ENCODE measurements around the gene CEACAM18.
"Not testable (repeated sequence)": the region's sequence is repeated elsewhere in the genome, so short reads cannot be mapped to it uniquely, and the experiment has no call there.

Gene CEACAM18

GRCh38 chr19:51462276-51462675 lies 16.1 kb upstream of the CEACAM18 start:
- no peak for DNase-seq

GRCh38 chr19:51462681-51463080 lies 15.7 kb upstream of the CEACAM18 start:
- no peak for DNase-seq

GRCh38 chr19:51463976-51464581 lies 14.3 kb upstream of the CEACAM18 start:
- not testable (repeated sequence) for DNase-seq

DNA sequence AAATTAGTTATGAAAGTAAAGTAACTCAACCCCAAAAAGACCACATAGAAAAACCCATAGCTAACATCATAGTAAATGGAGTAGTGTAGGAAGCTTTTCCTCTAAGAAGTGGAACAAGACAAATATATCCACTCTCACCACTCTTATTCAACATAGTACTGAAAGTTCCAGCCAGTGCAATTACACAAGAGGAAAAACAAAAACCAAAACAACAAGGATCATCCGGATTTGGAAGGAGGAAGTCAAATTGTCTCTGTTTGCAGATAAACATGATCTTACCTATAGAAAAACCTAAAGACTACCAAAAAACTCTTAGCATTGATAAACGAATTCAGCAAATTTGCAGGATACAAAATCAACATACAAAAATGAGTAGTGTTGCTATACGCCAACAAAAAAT lies 11.6 kb upstream of the CEACAM18 start:
- DNase-seq = no peak

DNA sequence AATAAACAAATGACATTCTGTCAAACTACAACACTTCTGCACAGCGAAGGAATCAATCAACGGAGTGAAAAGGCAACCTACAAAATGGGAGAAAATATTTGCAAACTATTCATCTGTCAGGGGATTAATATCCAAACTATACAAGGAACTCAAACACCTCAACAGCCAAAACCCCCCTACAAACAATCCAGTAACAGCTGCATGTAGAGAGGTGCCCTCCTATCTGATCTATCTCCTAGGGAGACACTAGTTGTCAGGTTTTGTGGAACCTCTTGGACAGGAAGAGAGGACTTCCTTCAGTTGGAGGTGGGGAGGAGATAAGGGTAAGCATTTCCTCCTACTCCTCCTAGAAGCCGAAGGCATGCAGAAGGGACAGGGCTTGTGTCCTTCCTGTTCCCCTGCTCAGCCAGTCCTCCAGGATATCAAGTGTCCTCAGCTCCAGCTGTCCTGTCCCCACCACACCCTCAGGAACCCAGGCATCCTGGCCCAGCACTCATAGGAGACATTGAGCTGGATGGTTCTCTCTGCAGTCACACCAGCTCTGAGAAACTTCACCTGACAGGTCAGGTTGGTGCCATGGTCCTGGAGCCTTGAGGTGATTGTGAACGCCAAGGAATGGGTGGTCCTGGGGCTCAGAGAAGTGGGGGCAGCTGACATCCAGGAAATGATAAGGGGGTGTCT lies 10.3 kb upstream of the CEACAM18 start:
- no peak for DNase-seq

- DNase-seq = no peak
Measured at GRCh38 chr19:51468545-51468920, 9.8 kb upstream of the CEACAM18 start.

GRCh38 chr19:51469162-51469561 lies 9.2 kb upstream of the CEACAM18 start:
- no peak for DNase-seq

- DNase-seq = no peak
Measured at GRCh38 chr19:51469629-51470028, 8.7 kb upstream of the CEACAM18 start.

GRCh38 chr19:51470966-51471365 lies 7.4 kb upstream of the CEACAM18 start:
- DNase-seq = no peak

GRCh38 chr19:51471527-51471926 lies 6.8 kb upstream of the CEACAM18 start:
- no peak for DNase-seq

GRCh38 chr19:51472607-51473006 lies 5.7 kb upstream of the CEACAM18 start:
- no peak for DNase-seq

DNA sequence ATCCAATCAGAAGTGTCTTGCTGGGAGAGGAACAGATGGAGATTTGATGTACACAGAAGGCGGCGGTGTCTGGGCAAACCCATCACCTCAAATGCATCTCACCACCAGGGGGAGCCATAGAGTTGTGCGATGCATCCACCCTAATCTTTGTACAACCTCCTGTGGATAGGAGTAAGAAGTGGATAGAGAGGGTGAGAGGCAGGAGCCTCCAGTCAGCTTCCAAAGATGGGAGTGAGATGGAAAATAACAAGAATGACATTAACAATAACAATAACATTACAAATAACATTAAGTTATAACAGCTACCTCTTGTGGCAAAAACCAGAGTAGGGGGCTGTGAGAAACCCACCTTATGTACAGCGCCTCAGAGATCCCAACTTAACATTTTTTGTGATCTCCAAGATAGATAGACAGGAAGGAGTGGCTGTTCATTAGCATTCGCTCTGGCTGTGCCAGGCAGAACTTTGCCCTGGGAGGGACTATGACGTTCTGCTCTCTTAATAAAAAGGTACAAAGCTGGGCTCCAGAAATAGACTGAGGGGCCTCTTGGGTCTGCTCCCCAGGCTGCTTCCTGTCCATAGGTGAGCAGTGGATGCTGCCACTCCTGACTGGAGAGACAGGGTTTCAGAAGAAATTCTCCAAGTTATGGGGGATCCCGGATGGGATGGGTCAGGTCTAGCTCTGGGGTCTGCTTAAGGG lies 5.2 kb upstream of the CEACAM18 start:
- peak; percentile 94 for DNase-seq

GRCh38 chr19:51476164-51476563 lies 2.2 kb upstream of the CEACAM18 start:
- no peak for DNase-seq

- no peak for DNase-seq
Measured at GRCh38 chr19:51477344-51477743, 995 bp upstream of the CEACAM18 start.

GRCh38 chr19:51479531-51480331 lies 1.4 kb downstream of the CEACAM18 start:
- peak; percentile 61 for DNase-seq

GRCh38 chr19:51480590-51480989 lies 2.3 kb downstream of the CEACAM18 start:
- DNase-seq = peak; percentile 48

DNA sequence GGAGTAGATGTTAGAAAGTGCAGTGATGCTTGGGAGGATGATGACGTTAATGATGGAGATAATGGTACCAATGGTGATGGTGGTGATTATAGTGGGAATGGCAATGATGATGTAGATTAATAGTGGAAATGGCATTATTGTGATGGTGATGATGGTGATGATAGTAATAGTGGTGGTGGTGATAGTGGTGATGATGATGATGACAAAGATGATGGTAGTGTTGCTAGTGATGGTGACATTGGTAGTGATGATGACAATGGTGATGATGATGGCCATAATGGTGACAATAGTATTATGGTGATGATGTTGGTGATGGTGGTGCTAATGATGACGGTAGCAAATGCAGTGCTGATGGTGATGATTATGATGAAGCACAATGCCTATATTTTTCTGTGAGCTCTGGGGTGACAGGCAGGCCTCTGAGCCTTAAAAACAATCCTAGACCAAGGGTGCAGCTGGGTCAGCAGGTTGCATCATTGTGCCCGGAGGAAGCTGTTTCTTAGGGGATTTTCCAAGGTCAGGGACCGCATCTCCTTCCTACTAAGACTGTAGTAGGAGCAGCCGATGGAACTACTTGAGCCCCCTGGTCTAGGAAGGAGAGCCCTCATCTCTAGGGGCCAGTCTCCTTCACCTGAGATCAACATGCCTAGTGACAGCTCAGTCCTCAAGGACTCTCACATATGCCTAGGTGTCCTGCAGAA lies 7.8 kb downstream of the CEACAM18 start:
- no peak for DNase-seq

DNA sequence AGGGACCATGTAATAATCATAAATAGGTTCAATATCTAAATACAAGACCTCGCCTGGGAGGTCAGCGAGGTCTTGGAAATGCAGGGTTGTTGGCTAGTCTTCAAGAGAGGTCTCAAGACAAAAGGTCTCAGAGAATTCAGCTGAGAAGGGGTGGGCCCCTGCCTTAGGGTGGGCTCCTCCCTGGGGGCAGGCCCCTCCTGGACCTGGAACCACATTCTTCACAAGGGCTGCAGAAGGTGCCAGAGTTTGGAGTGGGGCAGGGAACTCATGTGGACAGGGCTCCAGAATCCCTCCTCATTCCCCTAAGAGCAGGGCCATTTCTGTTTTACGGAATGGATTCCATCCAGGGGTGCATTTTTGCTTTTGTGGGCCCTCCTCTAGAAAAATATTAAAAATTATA lies 10.2 kb downstream of the CEACAM18 start:
- no peak for DNase-seq

GRCh38 chr19:51489113-51489512 lies 10.8 kb downstream of the CEACAM18 start:
- DNase-seq = peak; percentile 45

DNA sequence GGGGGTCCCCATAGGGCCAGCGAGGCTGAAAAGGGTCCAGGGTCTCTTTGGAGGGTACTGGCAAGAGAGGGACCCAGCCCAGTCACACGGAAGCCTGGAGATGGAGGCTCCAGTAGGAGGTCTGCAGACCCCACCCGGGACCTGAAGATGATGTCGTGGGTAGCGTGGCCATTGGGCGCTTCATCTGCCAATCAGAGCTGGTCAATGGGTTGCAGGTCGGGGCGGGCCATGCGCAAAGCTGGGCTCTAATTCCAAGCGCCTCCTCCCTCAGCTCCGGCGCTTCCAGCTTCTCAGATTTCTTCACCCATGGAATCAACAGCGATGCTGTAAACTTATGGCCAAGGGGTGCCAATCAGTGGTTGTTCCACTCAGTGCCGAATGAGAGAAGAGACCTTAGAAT lies 12.3 kb downstream of the CEACAM18 start:
- no peak for DNase-seq

GRCh38 chr19:51491586-51491985 lies 13.2 kb downstream of the CEACAM18 start:
- no peak for DNase-seq

DNA sequence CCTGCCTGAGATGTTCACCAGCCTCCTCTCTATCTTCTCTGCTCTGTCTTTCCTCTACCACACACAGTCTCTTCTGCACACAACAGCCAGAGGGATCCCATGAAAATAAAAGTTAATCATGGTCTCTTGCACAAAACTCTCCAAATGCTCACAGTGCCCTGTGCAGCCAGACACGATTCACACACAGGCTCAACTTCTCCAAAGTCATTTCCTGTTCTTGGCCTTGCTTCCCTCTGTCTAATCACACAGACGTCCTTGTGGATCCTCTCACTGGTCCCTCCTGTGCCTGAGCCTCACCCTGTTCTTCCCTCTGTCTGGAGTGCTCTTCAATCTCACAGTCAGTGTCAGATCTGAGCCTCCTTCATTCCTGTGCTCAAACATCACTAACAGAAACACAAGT lies 15.4 kb downstream of the CEACAM18 start:
- DNase-seq = no peak

GRCh38 chr19:51497666-51498065 lies 19.3 kb downstream of the CEACAM18 start:
- no peak for DNase-seq
